Epidermal melanocyte (primary cell): ENCODE results near the gene SLC35A3.
"Not testable (repeated sequence)": the region's sequence is repeated elsewhere in the genome, so short reads cannot be mapped to it uniquely, and the experiment has no call there.

ENCODE experiments used
- DNase-seq: peaks from one replicate; pipeline ENCODE4 v3.0.0; 2011; ENCODE audit warnings: low spot score; ENCODE audit not compliant: insufficient read length

The SLC35A3 gene

GRCh38 chr1:99972066-99972465 lies 2.3 kb downstream of the SLC35A3 start:
- DNase-seq, result not testable (repeated sequence)

- no peak for DNase-seq
These were observed 5.7 kb downstream of the SLC35A3 start for GRCh38 chr1:99975529-99975928.

GRCh38 chr1:99977326-99977725 lies 7.5 kb downstream of the SLC35A3 start:
- DNase-seq, result not testable (repeated sequence)

- DNase-seq, result no peak
These were observed 8.4 kb downstream of the SLC35A3 start for GRCh38 chr1:99978218-99978617.

- DNase-seq, result no peak
These were observed 9.3 kb downstream of the SLC35A3 start for GRCh38 chr1:99979091-99979490.

GRCh38 chr1:99980928-99981327 lies 11.1 kb downstream of the SLC35A3 start:
- no peak for DNase-seq

- DNase-seq, result no peak
These were observed 16.9 kb downstream of the SLC35A3 start for GRCh38 chr1:99986656-99987225.

- DNase-seq, result no peak
These were observed 18.5 kb downstream of the SLC35A3 start for GRCh38 chr1:99988210-99988765.

- no peak for DNase-seq
These were observed 22.4 kb downstream of the SLC35A3 start for GRCh38 chr1:99992044-99992722.

- DNase-seq, result no peak
These were observed 23.1 kb downstream of the SLC35A3 start for GRCh38 chr1:99992760-99993467.

- DNase-seq, result no peak
These were observed 23.7 kb downstream of the SLC35A3 start for GRCh38 chr1:99993468-99993845.

- DNase-seq, result no peak
These were observed 24.7 kb downstream of the SLC35A3 start for GRCh38 chr1:99994496-99994895.

GRCh38 chr1:99996951-99997350 lies 27.2 kb downstream of the SLC35A3 start:
- DNase-seq, result no peak

GRCh38 chr1:100001462-100001861 lies 31.7 kb downstream of the SLC35A3 start:
- no peak for DNase-seq

- DNase-seq, result no peak
These were observed 35.6 kb downstream of the SLC35A3 start for GRCh38 chr1:100005424-100005823.

- DNase-seq, result no peak
These were observed 36.9 kb downstream of the SLC35A3 start for GRCh38 chr1:100006688-100007087.

GRCh38 chr1:100009458-100009857 lies 39.7 kb downstream of the SLC35A3 start:
- DNase-seq, result no peak

- no peak for DNase-seq
These were observed 41.0 kb downstream of the SLC35A3 start for GRCh38 chr1:100010804-100011203.

GRCh38 chr1:100019220-100019619 lies 49.4 kb downstream of the SLC35A3 start:
- DNase-seq, result no peak

- no peak for DNase-seq
These were observed 53.7 kb downstream of the SLC35A3 start for GRCh38 chr1:100023482-100023881.

- DNase-seq, result no peak
These were observed 57.4 kb downstream of the SLC35A3 start for GRCh38 chr1:100027212-100027611.

GRCh38 chr1:100028765-100029164 lies 59.0 kb downstream of the SLC35A3 start:
- DNase-seq, result no peak
